NCI-H748 (cell line): ENCODE measurements around the gene RAX.
A peak's percentile ranks its signal among the peaks of the same experiment; 100 is the strongest.
"Not testable (repeated sequence)": the region's sequence is repeated elsewhere in the genome, so short reads cannot be mapped to it uniquely, and the experiment has no call there.

Source experiments
- DNase-seq: peaks from one replicate; lab custom pipeline; 2025; ENCODE audit not compliant: unreplicated experiment; lab: John Stamatoyannopoulos, UW

Gene RAX

GRCh38 chr18:59273759-59274532 is 692 bp upstream of the RAX start:
- DNase-seq: no peak

DNA sequence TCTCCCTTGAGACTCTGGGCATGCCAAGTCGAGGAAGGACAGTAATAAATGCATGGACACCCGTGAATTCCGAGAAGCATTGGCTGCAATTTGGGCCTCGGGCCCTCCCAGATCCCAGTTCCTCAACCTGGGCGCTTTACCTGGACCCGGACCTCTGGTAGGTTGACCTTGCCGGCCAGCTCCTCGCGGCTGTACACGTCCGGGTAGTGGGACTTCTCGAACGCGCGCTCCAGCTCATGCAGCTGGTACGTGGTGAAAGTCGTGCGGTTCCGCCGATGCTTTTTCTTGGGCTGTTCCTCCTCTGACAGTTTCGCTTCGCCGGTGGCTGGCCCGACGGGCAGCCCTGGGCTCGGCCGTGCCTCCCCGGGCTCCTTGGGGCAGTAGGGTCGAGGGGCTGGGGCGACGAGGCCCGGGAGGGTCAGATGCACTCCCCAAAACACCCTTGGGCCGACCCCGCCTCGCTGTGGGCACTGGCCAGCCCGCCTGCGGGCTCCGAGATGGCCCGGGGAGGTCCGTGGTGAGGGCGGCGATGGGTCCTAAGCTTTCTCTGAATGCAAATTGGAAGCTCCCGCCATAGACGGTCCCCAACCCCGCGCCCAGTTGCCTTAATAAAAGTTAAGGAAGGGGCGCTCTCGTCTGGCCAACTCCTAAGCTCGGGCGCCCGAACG is 899 bp downstream of the RAX start:
- no peak for DNase-seq

DNA sequence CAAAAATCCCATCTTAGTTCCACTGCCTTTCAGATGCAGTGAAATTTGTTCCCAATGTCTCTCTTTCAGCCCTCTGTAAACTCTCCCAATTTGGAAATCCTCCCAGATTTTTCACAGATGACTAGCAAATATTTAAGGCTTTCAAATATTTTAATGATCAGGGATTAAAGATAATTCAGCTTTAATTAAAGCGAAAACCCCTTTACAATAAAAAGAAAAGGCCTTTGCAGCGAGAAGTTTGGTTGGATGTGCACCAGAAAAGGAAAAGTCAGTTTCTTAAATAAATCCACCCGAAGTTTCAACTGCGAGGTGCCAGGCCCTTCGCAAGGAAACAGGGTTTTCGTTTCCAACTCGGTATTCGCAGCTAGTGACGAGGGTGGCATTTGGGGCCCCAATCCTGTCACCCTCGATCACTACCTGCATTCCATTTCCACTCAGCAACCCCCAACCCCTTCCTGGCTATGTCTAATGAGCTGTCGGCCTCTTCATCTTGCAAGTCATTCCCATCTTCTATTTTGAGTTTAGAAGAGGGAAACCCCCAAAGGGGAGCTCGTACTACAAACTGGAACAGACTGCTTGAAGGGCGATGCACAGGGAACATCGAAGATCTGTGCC is 1.5 kb downstream of the RAX start:
- no peak for DNase-seq

DNA sequence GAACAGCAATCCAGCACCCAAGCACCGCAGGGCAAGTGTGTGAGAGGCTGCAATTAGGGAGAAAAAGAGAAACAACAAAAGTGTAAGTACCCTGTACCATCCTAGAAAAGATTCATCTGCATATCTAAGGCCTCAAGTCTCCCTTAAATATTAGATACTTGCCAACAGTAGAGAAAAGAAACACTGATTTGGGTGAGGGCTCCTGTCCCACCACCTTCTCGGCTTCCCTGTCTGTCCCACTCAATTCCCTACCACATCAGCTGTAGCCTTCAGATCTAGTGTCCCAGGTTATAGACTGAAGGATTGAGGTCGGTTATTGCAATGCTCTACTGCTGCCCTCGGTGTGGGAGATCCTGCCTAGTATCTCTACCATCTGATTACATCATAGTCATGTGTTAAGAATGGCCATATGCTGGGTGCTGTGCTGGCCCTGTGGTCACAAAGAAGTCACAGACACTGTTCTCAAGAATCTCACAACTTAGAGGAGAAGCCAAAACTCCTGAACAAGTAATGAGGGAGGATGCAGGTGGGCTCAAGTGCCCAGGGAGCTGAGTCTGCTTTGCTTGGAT is 2.5 kb downstream of the RAX start:
- no peak for DNase-seq

DNA sequence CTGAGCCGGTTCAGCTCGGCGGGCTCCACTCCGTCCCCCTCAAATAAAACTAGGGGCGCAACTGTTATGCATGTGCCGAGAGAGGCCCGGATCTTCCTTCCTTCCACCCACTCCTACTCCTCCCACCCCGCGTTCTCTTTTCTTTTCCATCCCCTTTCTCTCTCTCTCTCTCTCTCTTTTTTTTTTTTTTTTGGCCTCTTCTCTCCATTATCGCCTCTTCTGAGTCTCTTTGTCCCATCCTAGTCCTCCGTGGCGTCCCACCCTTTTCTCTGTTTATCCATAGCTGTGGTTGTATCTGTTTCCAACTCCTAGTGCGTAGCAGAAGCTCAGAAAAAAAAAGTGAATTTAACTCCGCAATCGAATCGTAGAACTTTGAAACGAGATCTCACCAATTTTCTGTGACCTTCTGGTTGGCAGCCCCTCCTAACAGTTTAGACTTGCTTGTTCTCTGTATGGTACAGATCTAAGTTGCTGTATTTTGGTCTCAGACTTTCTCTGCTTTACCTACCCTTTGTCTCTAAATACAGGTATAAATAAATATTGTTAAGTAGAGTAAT is 3.6 kb downstream of the RAX start:
- no peak for DNase-seq

GRCh38 chr18:59268721-59269562 is 4.3 kb downstream of the RAX start:
- peak; percentile 90 for DNase-seq

- DNase-seq: no peak
Measured at GRCh38 chr18:59268127-59268720, 5.0 kb downstream of the RAX start.

- peak; percentile 16 for DNase-seq
Measured at GRCh38 chr18:59267503-59268126, 5.6 kb downstream of the RAX start.

DNA sequence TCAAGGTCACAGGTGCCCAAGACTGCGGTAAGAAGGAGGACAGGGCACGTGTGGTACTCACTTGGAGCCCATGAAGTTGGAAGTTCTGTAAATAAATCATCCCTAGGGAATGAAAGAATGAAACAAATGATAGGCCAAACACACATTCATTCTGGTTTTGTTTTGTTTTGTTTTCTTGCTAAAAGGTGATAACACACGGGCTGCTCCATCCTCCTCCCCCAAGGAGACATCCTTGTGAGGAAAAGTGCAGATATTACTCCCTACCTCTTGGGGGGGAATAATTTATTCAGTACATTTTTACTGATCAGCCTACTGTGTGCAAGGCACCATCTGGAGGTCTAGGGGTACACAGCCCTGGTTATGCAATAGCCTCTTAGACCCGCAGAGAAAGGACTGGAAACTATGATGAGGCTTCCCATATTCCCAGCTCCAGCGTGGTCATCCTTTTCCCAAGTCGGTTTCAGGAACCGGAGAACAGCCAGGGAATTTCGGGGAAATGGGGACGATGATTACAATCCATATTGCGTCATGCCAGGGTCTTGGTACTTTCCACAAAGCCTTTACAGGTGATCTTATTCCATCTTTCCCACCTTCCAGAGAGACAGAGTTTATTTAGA is 6.3 kb downstream of the RAX start:
- no peak for DNase-seq

- DNase-seq: no peak
Measured at GRCh38 chr18:59266459-59266858, 6.8 kb downstream of the RAX start.

GRCh38 chr18:59265974-59266369 is 7.3 kb downstream of the RAX start:
- DNase-seq: no peak

DNA sequence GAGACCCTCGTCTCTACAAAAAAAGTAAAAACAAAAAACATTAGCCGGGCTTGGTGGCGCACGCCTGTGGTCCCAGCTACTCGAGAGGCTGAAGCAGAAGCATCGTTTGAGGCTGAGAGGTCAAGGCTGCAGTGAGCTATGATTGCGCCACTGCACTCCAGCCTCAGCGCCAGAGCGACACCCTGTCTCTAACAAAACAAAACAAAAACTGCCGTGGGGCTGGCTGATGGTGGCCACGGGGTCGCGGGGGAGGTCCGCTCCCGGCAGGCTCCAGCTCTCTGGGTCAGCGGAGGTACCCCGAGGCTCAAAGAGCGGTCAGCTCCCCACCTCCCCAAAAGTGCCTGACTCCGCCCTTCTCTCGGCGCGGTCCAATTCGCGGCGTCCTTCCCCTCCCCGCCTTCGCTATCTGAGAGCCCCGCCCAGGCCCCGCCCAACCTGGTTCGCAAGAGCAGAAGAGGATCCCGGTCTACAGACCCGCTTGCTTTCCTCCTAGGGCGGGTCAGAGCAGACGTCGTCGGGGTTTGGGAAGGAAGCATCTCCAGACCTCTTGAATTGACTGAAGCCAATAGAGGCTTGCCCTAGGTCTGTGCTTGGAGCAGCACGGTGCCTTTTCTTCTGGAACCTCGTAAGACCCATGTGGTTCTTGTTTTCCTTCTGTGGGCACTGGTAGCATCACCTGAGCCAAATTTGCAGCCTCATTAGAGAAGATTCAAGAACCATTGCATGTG is 7.8 kb downstream of the RAX start:
- DNase-seq: peak; percentile 78

DNA sequence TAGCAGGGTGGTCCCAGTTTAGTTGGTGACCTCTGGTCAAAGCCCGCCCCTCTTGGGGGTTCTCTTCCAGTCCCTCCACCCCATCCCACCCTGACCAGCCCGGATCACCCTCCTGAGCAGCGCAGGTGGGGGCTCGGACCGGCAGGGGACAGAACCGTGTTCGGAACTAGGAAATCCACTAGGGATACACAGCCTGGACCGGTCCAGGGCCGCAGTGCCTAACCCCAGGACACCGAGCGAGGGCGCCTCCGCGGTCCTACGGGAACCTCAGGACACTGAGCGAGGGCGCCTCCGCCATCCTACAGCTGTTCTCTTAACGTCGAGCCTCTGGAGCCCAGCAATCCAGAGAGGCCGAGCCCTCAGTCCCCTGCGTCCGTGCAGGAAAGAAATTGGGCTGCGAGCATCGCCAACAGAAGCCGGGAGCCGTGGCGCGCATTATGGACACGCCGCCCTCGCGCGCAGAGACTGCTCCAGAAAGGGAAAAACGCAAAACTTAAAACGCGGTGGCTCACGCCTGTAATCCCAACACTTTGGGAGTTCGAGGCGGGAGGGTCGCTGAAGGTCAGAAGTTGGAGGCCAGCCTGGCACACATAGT is 8.5 kb downstream of the RAX start:
- DNase-seq: no peak

- DNase-seq: no peak
Measured at GRCh38 chr18:59264121-59264571, 9.1 kb downstream of the RAX start.

GRCh38 chr18:59263661-59264060 is 9.6 kb downstream of the RAX start:
- DNase-seq: no peak

DNA sequence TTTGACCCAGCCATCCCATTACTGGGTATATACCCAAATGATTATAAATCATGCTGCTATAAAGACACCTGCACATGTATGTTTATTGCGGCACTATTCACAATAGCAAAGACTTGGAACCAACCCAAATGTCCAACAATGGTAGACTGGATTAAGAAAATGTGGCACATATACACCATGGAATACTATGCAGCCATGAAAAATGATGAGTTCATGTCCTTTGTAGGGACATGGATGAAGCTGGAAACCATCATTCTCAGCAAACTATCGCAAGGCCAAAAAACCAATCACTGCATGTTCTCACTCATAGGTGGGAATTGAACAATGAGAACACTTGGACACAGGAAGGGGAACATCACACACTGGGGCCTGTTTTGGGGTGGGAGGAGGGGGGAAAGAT is 11.0 kb downstream of the RAX start:
- DNase-seq: not testable (repeated sequence)

- not testable (repeated sequence) for DNase-seq
Measured at GRCh38 chr18:59261842-59262241, 11.4 kb downstream of the RAX start.

DNA sequence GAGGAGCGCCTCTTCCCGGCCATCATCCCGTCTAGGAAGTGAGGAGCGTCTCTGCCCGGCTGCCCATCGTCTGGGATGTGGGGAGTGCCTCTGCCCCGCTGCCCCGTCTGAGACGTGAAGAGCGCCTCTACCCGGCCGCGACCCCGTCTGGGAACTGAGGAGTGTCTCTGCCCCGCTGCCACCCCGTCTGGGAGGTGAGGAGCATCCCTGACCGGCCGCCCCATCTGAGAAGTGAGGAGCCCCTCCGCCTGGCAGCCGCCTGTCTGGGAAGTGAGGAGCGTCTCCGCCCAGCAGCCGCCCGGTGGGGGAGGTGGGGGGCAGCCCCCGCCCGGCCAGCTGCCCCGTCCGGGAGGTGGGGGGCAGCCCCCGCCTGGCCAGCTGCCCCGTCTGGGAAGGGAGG is 17.8 kb downstream of the RAX start:
- not testable (repeated sequence) for DNase-seq
